IMR-90 (cell line): ENCODE measurements around the gene RNF145. TPM values are rescaled to one million over a fixed set of nuclear protein-coding genes. Genes with fewer than 3 reads are reported as not detected.

ENCODE experiments used
- ATAC-seq: fragments of 200-7000 bp; cut with Tn5 transposase; 2 replicates; pipeline ENCODE4 v1.9.1; 2020; ENCODE audit warnings: low read depth, mild to moderate bottlenecking, moderate library complexity
- BruUV-seq: library from RNA; stranded (reverse); fragments of 400-500 nt; replicated peaks from 2 replicates; lab custom pipeline; 2021; lab: Mats Ljungman, UMichigan
- CTCF ChIA-PET: fragments of 300-600 bp; formaldehyde crosslinking; extraction: SDS; loops from one replicate; lab custom pipeline; 2021; ENCODE audit warnings: antibody characterized with exemption; lab: Yijun Ruan, JAX
- POLR2A ChIA-PET: fragments of 300-600 bp; sonication (Branson Sonifier 250); formaldehyde crosslinking; loops from one replicate; lab custom pipeline; 2022; ENCODE audit warnings: antibody characterized with exemption; ENCODE audit not compliant: unreplicated experiment; lab: Charles Lee
- DNase-seq: peaks from one replicate; pipeline ENCODE4 v3.0.0; 2013
- H2AFZ ChIP-seq: replicated peaks from 2 replicates; pipeline ENCODE3; 2013; ENCODE audit warnings: low read length, mild to moderate bottlenecking; ENCODE audit not compliant: poor library complexity
- H2AK5ac ChIP-seq: 2 replicates; pipeline ENCODE4 v1.6.1; 2013; ENCODE audit warnings: low read depth, low read length, inconsistent platforms
- H2AK9ac ChIP-seq: replicated peaks from 2 replicates; pipeline ENCODE3; 2013; ENCODE audit warnings: mild to moderate bottlenecking, low read depth, low read length, moderate library complexity; ENCODE audit not compliant: poor library complexity
- H2BK120ac ChIP-seq: 2 replicates; pipeline ENCODE4 v1.6.1; 2013; ENCODE audit warnings: low read depth, low read length, inconsistent platforms
- H2BK15ac ChIP-seq: 3 replicates; pipeline ENCODE4 v1.6.1; 2013; ENCODE audit warnings: low read depth, low read length, inconsistent platforms
- H2BK20ac ChIP-seq: 2 replicates; pipeline ENCODE4 v1.6.1; 2013; ENCODE audit warnings: low read depth, mild to moderate bottlenecking, inconsistent platforms, low read length, moderate library complexity
- H2BK5ac ChIP-seq: 2 replicates; pipeline ENCODE4 v1.6.1; 2013; ENCODE audit warnings: mild to moderate bottlenecking, low read depth, low read length, inconsistent platforms; ENCODE audit not compliant: poor library complexity, severe bottlenecking
- H3K14ac ChIP-seq: replicated peaks from 2 replicates; pipeline ENCODE4 v1.6.1; 2013; ENCODE audit warnings: low read depth, low read length, inconsistent platforms
- H3K18ac ChIP-seq: 2 replicates; pipeline ENCODE4 v1.6.1; 2013; ENCODE audit warnings: low read depth, low read length, control low read depth
- H3K23ac ChIP-seq: 2 replicates; pipeline ENCODE4 v1.6.1; 2013; ENCODE audit warnings: low read depth, low read length, inconsistent platforms
- H3K27ac ChIP-seq: 2 replicates; pipeline ENCODE4 v1.5.1; 2013; ENCODE audit warnings: mild to moderate bottlenecking, control low read depth, low read length; ENCODE audit not compliant: insufficient read depth
- H3K27me3 ChIP-seq: 2 replicates; pipeline ENCODE4 v1.6.1; 2013; ENCODE audit warnings: low read length; ENCODE audit not compliant: control insufficient read depth, insufficient read depth
- H3K36me3 ChIP-seq: 2 replicates; pipeline ENCODE4 v1.6.1; 2013; ENCODE audit warnings: low read length, mixed read lengths; ENCODE audit not compliant: control insufficient read depth, insufficient read depth
- H3K4ac ChIP-seq: 2 replicates; pipeline ENCODE4 v1.6.1; 2013; ENCODE audit warnings: low read depth, low read length, inconsistent platforms
- H3K4me1 ChIP-seq: 2 replicates; pipeline ENCODE4 v1.6.1; 2013; ENCODE audit warnings: low read length, mixed read lengths; ENCODE audit not compliant: control insufficient read depth, insufficient read depth
- H3K4me2 ChIP-seq: 2 replicates; pipeline ENCODE4 v1.6.1; 2013; ENCODE audit warnings: low read depth, mild to moderate bottlenecking, control low read depth, low read length, moderate library complexity
- H3K4me3 ChIP-seq: 2 replicates; pipeline ENCODE4 v1.5.1; 2013; ENCODE audit warnings: low read depth, mild to moderate bottlenecking, control low read depth, low read length, moderate library complexity; ENCODE audit not compliant: insufficient read depth
- H3K56ac ChIP-seq: 2 replicates; pipeline ENCODE4 v1.6.1; 2013; ENCODE audit warnings: low read length, inconsistent platforms; ENCODE audit not compliant: insufficient read depth; ENCODE audit errors: extremely low read depth
- H3K79me1 ChIP-seq, 2 experiments: 2 replicates each; pipeline ENCODE4 v1.6.1; 2013; ENCODE audit warnings: low read length in 2 of 2, inconsistent platforms in 1 of 2, low read depth in 1 of 2
- H3K9ac ChIP-seq: 2 replicates; pipeline ENCODE4 v1.6.1; 2013; ENCODE audit warnings: low read depth, low read length, control low read depth
- H3K9me1 ChIP-seq: 2 replicates; pipeline ENCODE4 v1.6.1; 2013; ENCODE audit warnings: low read length, inconsistent platforms; ENCODE audit not compliant: insufficient read depth
- H3K9me3 ChIP-seq: 2 replicates; pipeline ENCODE4 v1.6.1; 2013; ENCODE audit warnings: low read length; ENCODE audit not compliant: control insufficient read depth, insufficient read depth
- H4K20me1 ChIP-seq: 2 replicates; pipeline ENCODE4 v1.6.1; 2013; ENCODE audit warnings: low read length, inconsistent platforms; ENCODE audit not compliant: insufficient read depth
- H4K5ac ChIP-seq: 2 replicates; pipeline ENCODE4 v1.6.1; 2013; ENCODE audit warnings: mild to moderate bottlenecking, low read depth, low read length, control low read depth
- H4K8ac ChIP-seq, 2 experiments: 2 replicates each; pipeline ENCODE4 v1.6.1; 2013; ENCODE audit warnings: low read depth in 2 of 2, low read length in 2 of 2, control low read depth in 1 of 2, inconsistent platforms in 1 of 2
- H4K91ac ChIP-seq: 2 replicates; pipeline ENCODE4 v1.6.1; 2013; ENCODE audit warnings: low read depth, low read length, inconsistent platforms; ENCODE audit not compliant: insufficient read depth
- CEBPB ChIP-seq: IDR thresholded peaks from 2 replicates; pipeline ENCODE4 v1.6.1; 2012; ENCODE audit warnings: low read depth, low read length, improper control_type of control experiment
- CHD1 ChIP-seq: IDR thresholded peaks from 2 replicates; pipeline ENCODE4 v1.6.1; 2012; ENCODE audit warnings: low read depth, low read length, improper control_type of control experiment
- MXI1 ChIP-seq: IDR thresholded peaks from 2 replicates; pipeline ENCODE4 v1.6.1; 2012; ENCODE audit warnings: low read depth, mild to moderate bottlenecking, low read length, moderate library complexity, borderline replicate concordance
- NFE2L2 ChIP-seq: fragments of 150-350 bp; IDR thresholded peaks from 2 replicates; pipeline ENCODE4 v1.6.1; 2016; ENCODE audit warnings: low read depth, mild to moderate bottlenecking, low read length
- RAD21 ChIP-seq: IDR thresholded peaks from 2 replicates; pipeline ENCODE4 v1.6.1; 2012; ENCODE audit warnings: low read length, improper control_type of control experiment
- RCOR1 ChIP-seq: IDR thresholded peaks from 2 replicates; pipeline ENCODE4 v1.6.1; 2012; ENCODE audit warnings: mild to moderate bottlenecking, low read length, improper control_type of control experiment; ENCODE audit not compliant: insufficient replicate concordance
- dilution Hi-C: fragments of 300-500 bp; cut with HindIII; formaldehyde crosslinking; loops from one replicate; pipeline ENCODE4 v1.14.3; 2018; ENCODE audit warnings: low sequenced_read_pairs; ENCODE audit not compliant: unreplicated experiment
- in situ Hi-C: fragments of 300-500 bp; cut with MboI; formaldehyde crosslinking; loops from 3 replicates; pipeline ENCODE4 v1.14.3; 2019; ENCODE audit warnings: low sequenced_read_pairs, inconsistent platforms, mixed read lengths
- intact Hi-C: fragments of 100-400 bp; cut with micrococcal nuclease; formaldehyde crosslinking; loops from 2 replicates; pipeline ENCODE4 v1.10.0; 2022
- polyA plus RNA-seq, 3 experiments: library from polyadenylated mRNA; depleted of rRNA; stranded (reverse); fragments of >200 nt; gene quantifications; 2 replicates each; pipeline ENCODE4 v1.2.3, GENCODE V29; 2012; ENCODE audit warnings: low replicate concordance in 1 of 3
- total RNA-seq: library from RNA; depleted of rRNA; stranded (reverse); fragments of >200 nt; gene quantifications from 2 replicates; pipeline ENCODE4 v1.2.3, GENCODE V29; 2012
- TF ChIP-seq, protein P1 (sequence below): conservative IDR thresholded peaks from 2 replicates; pipeline ENCODE4 v1.5.1; 2012; ENCODE audit warnings: mild to moderate bottlenecking, low read depth, low read length, improper control_type of control experiment

Gene RNF145
- total and polyA plus RNA-seq, 2 of the 4 experiments (the other 2 are of a cell fraction): 50.0 to 57.0 TPM

- Histone ChIP-seq H3K14ac (no peak overlapping the region), H3K9me1 (peaks cover 3% of the 10 kb centered on the region; the same call in 1 of the 2 replicates), H4K91ac (no peak overlapping the region), H2AK5ac (no peak overlapping the region), H3K4me1 (peaks cover 1% of the 10 kb centered on the region; the same call in 1 of the 2 replicates), H3K56ac (no peak overlapping the region), H3K36me3 (no peaks in the 10 kb centered on the region), H3K79me1 (no peaks in the 10 kb centered on the region), H2AFZ (no peak overlapping the region), H2BK120ac (no peak overlapping the region), H2BK5ac (no peak overlapping the region), H4K20me1 (no peaks in the 10 kb centered on the region), H3K9me3 (no peaks in the 10 kb centered on the region), H3K9ac (no peak overlapping the region), H3K23ac (no peak overlapping the region), H2AK9ac (no peak overlapping the region), H3K4me3 (no peak overlapping the region), H4K8ac (no peak overlapping the region), H3K27me3 (peaks cover 5% of the 10 kb centered on the region), H4K5ac (no peak overlapping the region), H3K27ac (no peak overlapping the region), H3K18ac (no peak overlapping the region), H3K4ac (no peak overlapping the region), H3K4me2 (no peak overlapping the region), H2BK15ac (no peak overlapping the region), H2BK20ac (no peak overlapping the region)
- ATAC-seq (no peak), DNase-seq (no peak)
- dilution Hi-C loops: no loop called here
- CTCF ChIA-PET: no interaction called here
- in situ Hi-C loops: no loop called here
- no peak for TF ChIP-seq CEBPB
- TF ChIP-seq RCOR1: no peak
- TF ChIP-seq RAD21: no peak
- TF ChIP-seq CHD1: no peak
- TF ChIP-seq MXI1: no peak
- TF ChIP-seq, protein P1, sequence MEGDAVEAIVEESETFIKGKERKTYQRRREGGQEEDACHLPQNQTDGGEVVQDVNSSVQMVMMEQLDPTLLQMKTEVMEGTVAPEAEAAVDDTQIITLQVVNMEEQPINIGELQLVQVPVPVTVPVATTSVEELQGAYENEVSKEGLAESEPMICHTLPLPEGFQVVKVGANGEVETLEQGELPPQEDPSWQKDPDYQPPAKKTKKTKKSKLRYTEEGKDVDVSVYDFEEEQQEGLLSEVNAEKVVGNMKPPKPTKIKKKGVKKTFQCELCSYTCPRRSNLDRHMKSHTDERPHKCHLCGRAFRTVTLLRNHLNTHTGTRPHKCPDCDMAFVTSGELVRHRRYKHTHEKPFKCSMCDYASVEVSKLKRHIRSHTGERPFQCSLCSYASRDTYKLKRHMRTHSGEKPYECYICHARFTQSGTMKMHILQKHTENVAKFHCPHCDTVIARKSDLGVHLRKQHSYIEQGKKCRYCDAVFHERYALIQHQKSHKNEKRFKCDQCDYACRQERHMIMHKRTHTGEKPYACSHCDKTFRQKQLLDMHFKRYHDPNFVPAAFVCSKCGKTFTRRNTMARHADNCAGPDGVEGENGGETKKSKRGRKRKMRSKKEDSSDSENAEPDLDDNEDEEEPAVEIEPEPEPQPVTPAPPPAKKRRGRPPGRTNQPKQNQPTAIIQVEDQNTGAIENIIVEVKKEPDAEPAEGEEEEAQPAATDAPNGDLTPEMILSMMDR: no peak
- no peak for TF ChIP-seq NFE2L2
- POLR2A ChIA-PET: no interaction called here
- BruUV-seq: no TSS peak
- intact Hi-C loops: no loop called here
These were observed 34.0 kb upstream of the RNF145 start for GRCh38 chr5:159243385-159243784.
